NCI-H1092 treated with DMSO at 0.1 percent for 48 hours (cell line): ENCODE results near the gene CHCT1.
"Not testable (repeated sequence)": the region's sequence is repeated elsewhere in the genome, so short reads cannot be mapped to it uniquely, and the experiment has no call there.

Experiments
- DNase-seq: peaks from one replicate; lab custom pipeline; 2025; lab: John Stamatoyannopoulos, UW

Gene CHCT1

DNA sequence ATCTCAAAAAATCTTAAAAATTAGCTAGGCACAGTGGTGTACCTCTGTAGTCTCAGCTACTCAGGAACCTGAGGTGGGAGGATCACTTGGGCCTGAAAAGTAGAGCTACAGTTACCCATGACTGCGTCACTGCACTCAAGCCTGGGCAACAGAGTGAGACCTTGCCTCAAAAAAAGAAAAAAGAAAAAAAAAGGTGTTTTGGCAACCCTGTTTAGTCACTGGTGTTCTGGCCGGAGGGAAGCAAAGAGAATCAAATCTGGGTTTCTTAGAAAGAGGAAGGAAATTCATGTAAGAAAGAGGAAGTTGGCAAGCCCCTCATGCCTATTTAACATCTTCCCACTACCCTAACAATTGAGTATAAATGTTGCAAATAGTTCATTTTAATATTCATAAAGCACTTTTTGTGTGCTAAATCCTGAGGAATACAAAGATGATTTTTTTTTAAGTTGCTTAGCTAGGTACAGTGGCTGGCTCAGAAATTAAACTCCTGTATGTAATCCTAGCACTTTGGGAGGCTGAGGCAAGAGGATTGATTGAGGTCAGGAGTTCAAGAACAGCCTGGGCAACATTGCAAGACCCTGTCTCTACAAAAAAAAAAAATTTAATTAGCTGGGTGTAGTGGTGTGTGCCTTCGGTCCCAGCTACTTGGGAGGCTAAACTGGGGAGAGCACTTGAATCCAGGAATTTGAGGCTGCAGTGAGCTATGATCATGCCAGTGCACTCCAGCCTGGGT lies 23.9 kb upstream of the CHCT1 start:
- DNase-seq, result no peak

DNA sequence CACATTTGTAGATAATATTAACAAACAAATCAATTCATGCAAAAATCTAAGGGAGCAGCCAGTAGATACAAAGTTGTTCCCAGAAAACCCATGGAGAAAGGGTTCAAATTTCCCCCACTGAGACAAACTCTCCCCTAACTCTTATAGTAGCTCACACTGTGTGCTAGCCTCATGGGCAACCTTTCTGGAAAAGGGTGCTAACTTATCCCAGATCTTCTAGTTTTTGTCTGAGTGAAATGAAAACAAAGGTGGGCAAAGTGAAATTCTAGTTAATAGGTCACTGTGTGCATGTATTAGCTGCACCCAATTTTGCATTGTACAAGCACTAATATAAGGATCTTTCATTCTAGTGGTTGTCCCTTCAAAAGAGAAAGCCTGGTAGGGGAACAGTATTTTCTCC lies 20.5 kb upstream of the CHCT1 start:
- no peak for DNase-seq

DNA sequence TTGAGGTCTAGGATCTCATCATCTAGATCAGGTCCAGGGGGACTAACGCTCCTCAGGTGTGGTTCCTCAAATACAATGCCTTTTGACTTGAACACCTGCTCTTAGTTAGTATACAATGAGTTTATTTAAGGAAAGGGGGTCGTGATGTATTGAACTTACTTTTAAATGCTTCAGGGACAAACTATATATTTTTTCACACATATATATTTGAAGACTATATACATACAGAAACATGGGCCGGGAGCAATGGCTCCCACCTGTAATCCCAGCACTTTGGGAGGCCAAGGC lies 18.8 kb upstream of the CHCT1 start:
- no peak for DNase-seq

DNA sequence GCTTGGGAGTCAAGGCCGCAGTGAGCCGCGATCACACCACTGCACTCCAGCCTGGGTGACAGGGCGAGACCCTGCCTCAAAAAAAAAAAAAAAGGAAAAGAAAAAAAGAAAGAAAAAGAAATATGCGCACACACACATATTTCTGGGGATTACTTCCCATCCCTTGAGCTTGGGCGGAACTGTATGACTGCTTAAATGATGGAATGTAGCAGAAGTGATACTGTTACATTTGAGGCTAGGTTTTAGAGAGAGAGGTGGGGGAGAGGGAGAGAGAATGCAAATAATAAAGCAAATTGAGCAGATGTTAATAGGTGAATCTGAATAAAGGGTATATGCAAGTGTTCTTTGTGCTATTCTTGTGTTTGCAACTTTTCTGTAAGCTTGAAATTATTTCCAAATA lies 18.3 kb upstream of the CHCT1 start:
- no peak for DNase-seq

DNA sequence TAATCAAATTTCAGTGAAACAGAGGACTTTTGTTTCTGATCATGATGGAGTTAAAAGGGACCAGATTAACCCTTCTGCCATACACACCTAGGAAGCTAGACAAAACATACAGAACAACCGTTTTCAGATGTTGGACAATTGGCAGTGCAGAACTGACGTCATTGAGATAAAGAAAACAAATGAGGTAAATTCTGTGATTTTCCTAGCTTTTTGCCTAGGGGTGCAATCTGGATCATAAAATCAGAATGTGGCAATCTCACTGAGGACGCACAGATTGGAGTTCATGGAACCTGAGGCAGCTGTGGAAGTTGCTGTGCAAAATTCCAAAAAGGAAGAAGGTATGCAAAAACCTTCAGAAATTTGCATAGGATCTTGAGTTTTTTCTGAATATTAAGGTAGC lies 15.4 kb upstream of the CHCT1 start:
- no peak for DNase-seq

DNA sequence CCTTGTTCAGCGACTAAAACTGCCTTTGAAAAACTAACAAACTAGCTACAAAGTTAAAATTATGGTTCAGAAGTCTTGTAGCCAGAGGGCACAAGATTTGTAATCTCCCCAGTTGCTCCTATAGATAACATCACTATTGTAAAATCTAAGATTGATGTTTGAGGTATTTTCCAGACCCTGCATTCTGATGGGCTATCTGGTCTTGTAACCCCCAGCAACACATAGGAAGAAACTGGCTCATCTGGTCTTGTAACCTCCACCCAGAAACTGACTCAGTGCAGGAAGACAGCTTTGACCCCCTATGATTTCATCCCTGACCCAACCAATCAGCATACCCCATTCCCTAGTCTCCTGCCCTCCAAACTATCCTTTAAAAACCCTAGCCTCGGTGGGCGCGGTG lies 12.3 kb upstream of the CHCT1 start:
- DNase-seq, result no peak

DNA sequence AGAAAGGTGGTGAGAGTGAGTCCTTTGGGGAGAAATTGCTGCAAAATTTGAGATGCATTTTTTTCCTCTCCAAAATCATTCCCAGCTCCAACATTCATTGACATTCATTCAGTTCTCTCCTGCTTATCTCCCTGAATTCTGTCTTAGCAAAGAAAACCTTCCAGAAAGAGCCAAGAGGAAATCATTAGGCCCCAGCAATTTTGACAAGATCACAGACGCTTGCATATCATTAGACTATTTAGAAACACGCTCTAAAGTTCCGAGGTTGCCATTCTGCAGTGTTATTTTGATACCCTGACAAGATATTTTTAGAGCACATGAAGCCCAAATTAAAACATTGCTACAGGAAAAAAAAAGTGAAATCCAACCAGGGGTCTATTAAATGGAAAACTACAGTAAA lies 9.6 kb upstream of the CHCT1 start:
- no peak for DNase-seq

DNA sequence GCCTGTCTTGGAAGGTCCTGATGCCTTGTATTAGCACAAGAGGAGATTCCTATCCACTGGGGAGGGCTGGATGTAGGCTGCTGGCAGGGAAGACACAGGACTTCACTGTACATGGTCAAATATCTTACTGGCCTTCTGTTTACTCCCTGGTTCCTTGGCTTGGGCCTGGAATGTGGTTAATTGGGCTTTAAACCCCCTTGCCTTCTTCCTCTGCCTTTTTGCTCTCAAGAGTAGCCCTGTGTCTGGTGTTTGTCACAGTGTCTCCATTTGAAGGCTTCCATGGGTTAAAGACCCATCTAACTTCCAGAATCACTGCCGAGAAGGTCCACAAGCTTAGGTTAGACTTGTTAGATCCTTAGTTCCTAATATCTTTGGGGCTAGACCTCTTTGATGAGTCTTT lies 7.1 kb upstream of the CHCT1 start:
- no peak for DNase-seq

DNA sequence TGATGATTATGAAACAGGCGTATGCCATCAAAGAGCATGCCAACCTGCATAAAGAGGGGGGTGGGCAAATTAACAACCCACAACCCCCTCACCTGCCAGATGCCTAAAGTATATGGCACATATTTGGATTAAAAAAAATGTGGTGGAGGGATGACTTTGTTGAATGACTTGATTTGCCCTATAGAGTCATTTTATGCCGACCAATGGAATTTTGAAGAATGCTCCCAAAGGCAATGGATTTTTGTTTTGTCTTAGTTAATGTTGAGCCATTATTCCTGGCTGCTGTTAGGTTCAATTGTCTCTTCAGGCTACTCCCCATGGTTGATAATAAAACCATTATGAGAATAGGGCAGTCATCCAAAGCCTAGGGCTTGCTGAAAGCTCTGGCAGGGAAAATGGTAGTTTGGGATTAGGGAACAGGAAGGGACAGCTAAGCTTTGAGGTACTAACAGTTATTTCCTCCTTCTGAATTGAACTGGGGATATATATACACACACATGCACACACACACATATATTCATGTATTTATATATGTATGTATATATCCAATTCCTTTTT lies 5.8 kb upstream of the CHCT1 start:
- DNase-seq, result no peak

DNA sequence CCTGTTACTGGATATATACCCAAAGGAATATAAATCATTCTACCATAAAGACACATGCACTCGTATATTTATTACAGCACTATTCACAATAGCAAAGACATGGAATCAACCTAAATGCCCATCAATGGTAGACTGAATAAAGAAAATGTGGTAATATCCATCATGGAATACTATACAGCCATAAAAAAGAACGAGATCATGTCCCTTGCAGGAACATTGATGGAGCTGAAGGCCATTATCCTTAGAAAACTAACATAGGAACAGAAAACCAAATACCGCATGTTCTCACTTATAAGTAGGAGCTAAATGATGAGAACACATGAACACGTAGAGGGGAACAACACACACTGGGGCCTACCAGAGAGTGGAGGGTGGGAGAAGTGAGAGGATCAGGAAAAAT lies 3.3 kb upstream of the CHCT1 start:
- not testable (repeated sequence) for DNase-seq

DNA sequence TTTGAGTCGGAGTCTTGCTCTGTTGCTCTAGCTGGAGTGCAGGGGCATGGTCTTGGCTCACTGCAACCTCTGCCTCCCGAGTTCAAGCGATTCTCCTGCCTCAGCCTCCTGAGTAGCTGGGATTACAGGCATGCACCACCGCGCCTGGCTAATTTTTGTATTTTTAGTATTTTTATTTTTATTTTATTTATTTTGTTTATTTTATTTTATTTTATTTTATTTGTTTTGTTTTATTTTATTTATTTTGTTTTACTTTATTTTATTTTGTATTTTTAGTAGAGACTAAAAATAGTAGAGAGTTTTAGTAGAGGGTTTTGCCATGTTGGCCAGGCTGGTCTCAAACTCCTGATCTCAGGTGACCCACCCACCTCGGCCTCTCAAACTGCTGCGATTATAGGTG lies 2.4 kb upstream of the CHCT1 start:
- not testable (repeated sequence) for DNase-seq

DNA sequence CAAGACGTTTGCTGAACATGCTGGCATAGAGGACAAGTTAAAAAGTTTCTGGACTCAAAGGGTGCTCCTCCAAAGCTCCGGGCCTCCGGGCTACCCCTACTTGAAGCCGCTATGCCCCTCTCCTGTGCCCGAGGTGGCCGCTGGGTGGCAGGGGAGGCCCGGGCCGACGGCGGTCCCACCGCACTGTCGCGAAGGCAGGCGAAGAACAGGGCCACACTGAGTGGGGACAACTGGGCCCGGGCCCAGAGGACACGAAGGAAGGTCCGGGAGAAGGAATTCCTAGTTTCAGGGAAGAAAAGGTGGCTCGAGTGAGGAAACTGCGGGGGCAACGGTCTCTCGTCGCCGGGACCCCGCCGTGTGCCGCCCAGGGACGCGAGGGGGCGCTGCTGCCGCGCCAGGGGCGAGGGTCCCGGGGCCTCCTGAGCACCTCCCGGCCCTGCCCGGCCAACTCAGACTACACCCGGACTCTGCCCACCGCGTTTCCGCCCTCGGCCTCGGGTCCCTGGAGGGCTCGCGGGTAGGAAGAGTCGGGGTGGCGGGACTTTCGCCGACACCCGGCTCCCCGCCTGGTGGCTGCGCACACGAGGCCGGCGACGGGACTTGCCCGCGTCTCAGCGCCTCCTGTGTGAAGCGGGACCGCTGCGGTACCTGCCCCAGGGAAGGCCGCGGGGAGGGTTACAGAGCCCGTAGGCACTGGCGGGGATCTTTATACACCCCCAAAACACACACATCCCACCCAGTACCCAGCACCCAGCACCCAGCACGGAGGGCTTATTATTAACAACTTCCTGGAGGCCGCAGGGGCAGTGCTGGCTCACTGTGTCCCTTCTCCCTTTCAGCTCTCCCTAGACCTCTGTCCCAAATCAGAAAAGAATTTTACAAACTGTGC lies 772 bp upstream of the CHCT1 start:
- DNase-seq, result peak; percentile 32

DNA sequence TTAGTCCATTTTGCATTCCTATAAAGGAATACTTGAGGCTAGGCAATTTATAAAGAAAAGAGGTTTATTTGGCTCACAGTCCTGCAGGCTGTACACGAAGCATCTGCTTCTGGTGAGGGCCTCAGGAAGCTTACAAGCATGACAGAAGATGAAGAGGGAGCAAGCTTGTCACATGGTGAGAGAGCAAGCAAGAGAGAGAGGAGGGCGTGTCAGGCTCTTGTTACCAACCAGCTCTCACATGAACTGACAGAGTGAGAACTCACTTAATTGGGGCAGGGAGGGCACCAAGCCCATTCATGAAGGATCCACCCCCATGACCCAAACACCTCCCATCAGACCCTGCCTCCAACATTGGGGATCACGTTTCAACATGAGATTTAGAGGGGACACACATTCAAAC lies 1.6 kb downstream of the CHCT1 start:
- DNase-seq, result no peak

DNA sequence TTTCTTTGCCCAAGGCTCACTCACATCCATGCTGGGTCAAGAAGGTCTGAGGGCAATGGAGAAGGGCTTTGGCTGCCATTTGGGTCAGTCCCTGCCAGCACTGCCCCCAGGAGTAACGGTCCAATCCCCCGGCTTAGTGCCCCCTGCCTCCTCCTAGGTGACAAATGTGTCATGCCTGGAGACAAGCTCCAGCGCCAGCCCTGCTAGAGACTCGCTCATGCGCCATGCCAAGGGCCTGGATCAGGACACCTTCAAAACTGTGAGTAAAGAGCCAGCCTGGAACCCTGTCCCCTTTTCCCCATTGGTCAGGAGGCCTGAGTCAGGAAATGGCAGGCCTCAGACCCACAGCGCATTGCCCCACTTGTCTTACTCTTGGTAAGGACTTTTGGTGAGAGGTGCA lies 3.3 kb downstream of the CHCT1 start:
- no peak for DNase-seq

DNA sequence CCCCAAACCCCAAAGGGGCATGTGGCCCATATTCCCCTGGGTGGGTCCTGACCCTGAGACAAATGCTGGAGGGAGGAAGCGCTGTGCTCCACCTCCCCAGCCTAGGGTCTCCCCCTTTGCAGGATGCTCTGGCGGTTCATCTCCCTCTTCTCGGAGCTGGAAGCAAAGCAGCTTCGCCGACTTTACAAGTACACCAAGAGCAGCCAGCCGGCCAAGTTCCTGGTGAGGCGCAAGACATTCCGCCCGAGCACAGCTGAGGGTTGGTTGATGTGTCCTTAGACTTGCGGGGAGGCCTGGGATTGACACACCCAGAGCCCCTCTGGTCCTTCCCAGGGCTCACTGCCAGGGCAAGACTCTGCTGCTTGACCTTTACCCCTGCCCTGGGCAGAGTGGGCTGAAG lies 4.3 kb downstream of the CHCT1 start:
- DNase-seq, result no peak

DNA sequence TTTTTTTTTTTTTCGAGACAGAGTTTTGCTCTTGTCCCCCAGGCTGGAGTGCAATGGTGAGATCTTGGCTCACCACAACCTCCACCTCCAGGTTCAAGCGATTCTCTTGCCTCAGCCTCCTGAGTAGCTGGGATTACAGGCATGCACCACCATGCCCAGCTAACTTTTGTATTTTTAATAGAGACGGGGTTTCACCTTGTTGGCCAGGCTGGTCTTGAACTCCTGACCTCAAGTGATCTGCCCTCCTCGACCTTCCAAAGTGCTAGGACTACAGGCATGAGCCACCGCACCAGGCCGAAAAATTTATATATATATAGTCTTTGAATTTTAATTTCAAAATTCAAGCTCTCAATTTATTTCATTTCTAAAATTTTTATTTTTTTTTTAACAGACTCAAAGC lies 6.2 kb downstream of the CHCT1 start:
- DNase-seq, result not testable (repeated sequence)

DNA sequence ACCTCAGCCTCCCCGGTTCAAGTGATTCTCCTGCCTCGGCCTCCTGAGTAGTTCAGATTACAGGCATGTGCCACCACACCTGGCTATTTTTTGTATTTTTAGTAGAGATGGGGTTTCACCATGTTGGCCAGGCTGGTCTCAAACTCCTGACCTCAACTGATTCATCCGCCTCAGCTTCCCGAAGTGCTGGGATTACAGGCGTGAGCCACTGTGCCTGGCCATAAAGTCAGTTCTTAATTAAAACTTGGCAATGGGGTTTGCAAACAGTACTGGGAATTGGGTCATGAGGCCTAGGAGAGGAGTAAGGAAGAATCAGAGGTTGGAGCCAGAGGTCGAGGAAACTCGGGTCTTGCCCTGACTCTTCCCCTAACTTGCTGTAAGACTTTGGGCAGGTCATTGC lies 8.3 kb downstream of the CHCT1 start:
- not testable (repeated sequence) for DNase-seq

DNA sequence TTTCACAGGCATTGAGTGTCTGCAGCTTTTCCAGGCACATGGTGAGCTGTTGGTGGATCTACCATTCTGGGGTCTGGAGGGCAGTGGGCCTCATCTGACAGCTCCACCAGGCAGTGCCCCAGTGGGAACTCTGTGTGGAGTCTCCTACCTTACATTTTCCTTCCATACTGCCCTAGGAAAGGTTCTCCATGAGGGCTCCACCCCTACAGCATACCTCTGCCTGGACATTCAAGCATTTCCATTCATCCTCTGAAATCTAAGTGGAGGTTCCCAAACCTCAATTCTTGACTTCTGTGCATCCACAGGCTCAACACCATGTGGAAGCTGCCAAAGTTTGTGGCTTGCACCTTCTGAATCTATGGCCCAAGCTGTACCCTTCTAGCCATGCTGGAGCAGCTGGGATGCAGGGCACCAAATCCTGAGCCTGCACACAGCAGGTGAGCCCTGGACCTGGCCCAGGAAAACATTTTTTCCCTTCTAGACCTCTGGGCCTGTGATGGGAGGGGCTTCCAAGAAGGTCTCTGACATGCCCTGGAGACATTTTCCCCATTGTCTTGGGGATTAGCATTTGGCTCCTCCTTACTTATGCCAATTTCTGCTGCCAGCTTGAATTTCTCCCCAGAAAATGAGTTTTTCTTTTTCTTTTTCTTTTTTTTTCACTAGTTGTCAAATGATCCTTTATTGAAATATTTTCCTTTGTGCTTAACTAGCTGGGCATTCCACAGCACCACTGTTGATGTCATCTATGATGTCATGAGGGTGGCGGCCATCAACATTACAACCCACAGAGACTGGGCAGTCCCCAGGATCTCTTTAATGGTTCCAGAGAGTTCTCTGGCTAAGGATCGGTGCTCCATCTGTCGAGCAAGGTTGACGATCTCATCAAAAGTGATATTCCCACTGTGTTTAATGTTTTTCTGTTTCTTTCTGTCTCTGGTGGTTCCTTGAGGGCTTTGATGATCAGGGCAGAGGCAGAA lies 11.0 kb downstream of the CHCT1 start:
- not testable (repeated sequence) for DNase-seq

DNA sequence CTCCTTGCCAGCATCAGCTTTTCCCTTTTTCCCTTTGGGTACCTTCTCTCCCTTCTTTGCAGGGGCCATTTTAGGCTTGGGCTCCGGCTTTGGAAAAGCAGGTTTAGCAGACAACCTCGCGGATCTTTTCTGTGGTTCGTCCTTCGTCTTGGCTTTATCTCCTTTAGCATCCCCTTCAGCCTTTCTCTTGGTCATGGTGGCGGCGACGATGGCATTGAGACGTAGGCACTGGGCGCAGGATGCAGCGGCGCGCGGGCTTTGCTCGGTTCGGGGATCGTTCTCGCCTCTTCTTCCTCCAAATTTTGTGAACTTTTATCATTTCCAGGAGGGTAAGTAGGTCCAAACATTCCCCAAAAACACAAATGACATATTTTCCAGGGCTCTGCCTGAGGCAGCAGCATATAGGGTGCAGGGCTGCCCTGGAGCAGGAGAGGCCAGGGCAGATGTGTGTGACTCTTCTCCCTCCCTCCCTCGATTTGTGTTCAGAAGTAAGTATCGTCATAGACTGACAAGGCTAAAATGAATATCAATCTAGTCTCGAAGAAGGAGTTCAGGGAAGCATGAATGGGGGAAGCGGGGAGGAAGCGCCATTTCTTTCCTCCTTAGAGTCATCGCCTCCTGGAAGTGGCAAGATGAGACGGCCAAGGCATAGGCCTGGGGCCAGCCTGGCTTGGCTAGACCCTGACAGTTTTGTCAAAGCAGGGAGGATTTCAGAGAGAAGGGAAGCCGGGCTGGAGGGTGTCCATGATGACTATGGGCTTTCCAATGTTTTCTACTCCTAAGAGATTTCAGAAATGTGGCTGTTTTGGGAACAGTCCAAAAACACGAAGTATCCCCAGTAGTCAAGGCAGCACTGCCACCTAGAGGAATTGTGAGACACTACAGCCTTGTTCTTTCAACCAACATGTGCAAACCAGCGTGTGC lies 13.2 kb downstream of the CHCT1 start:
- DNase-seq, result peak; percentile 62

DNA sequence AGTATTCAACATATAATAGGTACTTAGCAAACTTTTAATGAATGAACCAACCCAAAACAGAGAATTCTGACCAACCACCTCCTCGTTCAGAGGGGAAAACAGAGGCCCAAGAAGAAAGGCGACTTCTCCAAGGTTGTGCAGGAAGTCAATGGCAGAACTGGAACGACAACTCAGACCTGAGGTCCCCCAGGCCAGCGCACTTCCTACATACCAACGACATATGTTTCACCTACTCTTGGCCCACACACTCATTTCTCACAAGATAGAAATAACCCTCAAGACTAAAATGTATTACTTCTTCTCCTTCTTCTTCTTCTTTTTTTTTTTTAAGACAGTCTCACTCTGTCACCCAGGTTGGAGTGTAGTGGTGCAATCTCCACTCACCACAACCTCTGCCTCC lies 14.4 kb downstream of the CHCT1 start:
- no peak for DNase-seq

DNA sequence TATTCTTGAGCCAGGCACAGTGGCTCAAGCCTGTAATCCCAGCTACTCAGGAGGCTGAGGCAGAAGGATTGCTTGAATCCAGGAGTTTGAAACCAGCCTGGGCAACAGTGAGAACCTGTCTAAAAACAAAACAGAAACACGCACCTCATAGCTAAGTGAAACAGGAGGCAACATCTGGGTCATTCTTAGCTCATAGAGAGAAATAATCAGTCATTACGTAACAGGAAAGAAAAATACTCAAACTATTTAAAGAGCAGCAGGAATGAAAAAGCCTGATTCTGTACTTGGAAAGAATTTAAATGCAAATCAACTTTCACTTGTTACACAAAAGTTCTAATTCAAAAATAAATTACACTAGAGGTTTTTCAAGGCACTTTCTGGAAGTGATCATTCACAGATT lies 17.2 kb downstream of the CHCT1 start:
- DNase-seq, result no peak
